HepG2 (cell line): ENCODE measurements around the gene C11orf21. TPM values are rescaled to one million over a fixed set of nuclear protein-coding genes. Genes with fewer than 3 reads are reported as not detected.

Source experiments
- ATAC-seq: fragments of 200-7000 bp; cut with Tn5 transposase; 3 replicates; pipeline ENCODE4 v1.9.1; 2020; ENCODE audit warnings: mild to moderate bottlenecking, moderate library complexity
- BruUV-seq: library from RNA; stranded (reverse); fragments of 400-500 nt; replicated peaks from 2 replicates; lab custom pipeline; 2021; lab: Mats Ljungman, UMichigan
- CTCF ChIA-PET: fragments of 300-600 bp; formaldehyde crosslinking; extraction: SDS; loops from one replicate; lab custom pipeline; 2021; ENCODE audit warnings: low total read pairs, inconsistent platforms, low intra/inter-chr PET ratio; lab: Yijun Ruan, JAX
- POLR2A ChIA-PET: fragments of 350-600 bp; sonication (Branson Sonifier 250); formaldehyde crosslinking; loops from one replicate; lab custom pipeline; 2020; ENCODE audit warnings: antibody characterized with exemption, inconsistent platforms; lab: Yijun Ruan, JAX
- DNase-seq: peaks from one replicate; pipeline ENCODE4 v3.0.0-alpha.2; 2015; ENCODE audit warnings: low spot score
- FAIRE-seq: peaks from 3 replicates; lab custom pipeline; 2011; peaks lifted over from hg19 to GRCh38; lab: Jason Lieb, UNC
- H2AFZ ChIP-seq: one replicate; pipeline ENCODE4 v1.6.1; 2011; ENCODE audit warnings: low read length, inconsistent platforms
- H3K27ac ChIP-seq: fragments of 300-600 bp; 3 replicates; pipeline ENCODE4 v1.8.0; 2011; ENCODE audit warnings: mixed run types, mild to moderate bottlenecking, mixed read lengths, low read length, inconsistent platforms; ENCODE audit not compliant: insufficient read depth; ENCODE audit errors: extremely low read length
- H3K27me3 ChIP-seq, 2 experiments: fragments of 200-600 bp in 1 of 2; 2 replicates in 1 of 2; 3 replicates in 1 of 2; pipeline versions ENCODE4 v1.6.0 to v1.8.0; 2011; ENCODE audit warnings: low read length in 2 of 2, mild to moderate bottlenecking in 2 of 2, moderate library complexity in 2 of 2, inconsistent platforms in 1 of 2; ENCODE audit not compliant: insufficient read depth in 2 of 2, control insufficient read depth in 1 of 2
- H3K36me3 ChIP-seq, 2 experiments: fragments of 200-600 bp in 1 of 2; replicated peaks in 1 of 2; 2 replicates in 1 of 2; 3 replicates in 1 of 2; pipeline versions ENCODE4 v1.5.1 to v1.8.0; 2011; ENCODE audit warnings: low read length in 2 of 2, inconsistent platforms in 1 of 2; ENCODE audit not compliant: insufficient read depth in 2 of 2, control insufficient read depth in 1 of 2
- H3K4me1 ChIP-seq: 2 replicates; pipeline ENCODE4 v1.5.1; 2012; ENCODE audit warnings: low read length, inconsistent platforms; ENCODE audit not compliant: insufficient read depth
- H3K4me2 ChIP-seq: 2 replicates; pipeline ENCODE4 v1.6.0; 2011; ENCODE audit warnings: low read depth, low read length, inconsistent platforms
- H3K4me3 ChIP-seq, 3 experiments: fragments of 200-600 bp in 1 of 3; sonication (generic), shearing (Covaris generic) in 1 of 3; replicated peaks in 1 of 3; 2 replicates each; pipeline ENCODE4 v1.5.1; 2011 to 2016; ENCODE audit warnings: low read length in 3 of 3, inconsistent platforms in 2 of 3, low read depth in 2 of 3, mild to moderate bottlenecking in 2 of 3, control low read depth in 1 of 3, mixed read lengths in 1 of 3; ENCODE audit not compliant: insufficient read depth in 1 of 3
- H3K79me2 ChIP-seq: one replicate; pipeline ENCODE4 v1.6.1; 2011; ENCODE audit warnings: low read length, inconsistent platforms; ENCODE audit not compliant: insufficient read depth
- H3K9ac ChIP-seq: 2 replicates; pipeline ENCODE4 v1.6.0; 2011; ENCODE audit warnings: mild to moderate bottlenecking, low read depth, low read length, inconsistent platforms; ENCODE audit not compliant: insufficient read depth
- H3K9me3 ChIP-seq: 2 replicates; pipeline ENCODE4 v1.5.1; 2012; ENCODE audit warnings: mild to moderate bottlenecking, low read length
- H4K20me1 ChIP-seq: 2 replicates; pipeline ENCODE4 v1.6.0; 2011; ENCODE audit warnings: inconsistent platforms, mild to moderate bottlenecking, low read length, moderate library complexity; ENCODE audit not compliant: insufficient read depth
- HNRNPL ChIP-seq: fragments of 200-400 bp; formaldehyde crosslinking; IDR thresholded peaks from 2 replicates; pipeline ENCODE4 v1.6.1; 2017; ENCODE audit warnings: mild to moderate bottlenecking, low read depth, low read length
- REL ChIP-seq: sonication (generic); formaldehyde crosslinking; conservative IDR thresholded peaks from 2 replicates; pipeline ENCODE4 v1.8.0; 2022; ENCODE audit warnings: mild to moderate bottlenecking, missing genetic modification reagents, moderate library complexity
- SPEN ChIP-seq: sonication (generic); formaldehyde crosslinking; IDR thresholded peaks from 2 replicates; pipeline ENCODE4 v1.5.1; 2020; ENCODE audit warnings: low read depth, mild to moderate bottlenecking, missing genetic modification reagents
- STAG1 ChIP-seq: sonication (generic); formaldehyde crosslinking; IDR thresholded peaks from 2 replicates; pipeline ENCODE4 v1.4.0; 2020; ENCODE audit warnings: missing genetic modification reagents
- ZSCAN25 ChIP-seq: sonication (generic); formaldehyde crosslinking; IDR thresholded peaks from 2 replicates; pipeline ENCODE4 v1.8.0; 2022; ENCODE audit warnings: mild to moderate bottlenecking, missing genetic modification reagents
- WGBS: methylation state at CpG from one replicate; pipeline ENCODE4 v1.1.6; 2017; ENCODE audit warnings: low lambda C conversion rate; 5-methylcytosine and 5-hydroxymethylcytosine counted together
- in situ Hi-C: cut with HindIII; loops from 2 replicates; pipeline ENCODE4 v1.10.0; 2017; ENCODE audit warnings: low pct_unique_long_range_greater_than_20kb; ENCODE audit not compliant: extremely low pct_ligation_motif_present
- intact Hi-C: fragments of 100-400 bp; cut with micrococcal nuclease; formaldehyde crosslinking; loops from one replicate; pipeline ENCODE4 v1.10.0; 2022; ENCODE audit not compliant: unreplicated experiment
- polyA plus RNA-seq, 8 experiments: library from polyadenylated mRNA; depleted of rRNA in 3 of 8; stranded (reverse) in 7 of 8; unstranded in 1 of 8; fragments of >200 nt; fragmentation: Illumina TruSeq in 4 of 8; extraction: Trizol in 4 of 8; gene quantifications; 2 replicates each; pipeline versions ENCODE4 v1.2.1 to v1.2.3, GENCODE V29; 2011 to 2016; ENCODE audit warnings: low read depth in 4 of 8, missing spikeins in 1 of 8, mixed read lengths in 1 of 8; ENCODE audit not compliant: insufficient read depth in 1 of 8
- total RNA-seq, 5 experiments: library from RNA; depleted of rRNA; stranded (reverse); fragments of >200 nt; fragmentation: Illumina TruSeq; extraction: Trizol; gene quantifications; 2 replicates each; pipeline ENCODE4 v1.2.3, GENCODE V29; 2016; ENCODE audit warnings: low read depth in 1 of 5

The C11orf21 gene
- total and polyA plus RNA-seq, 2 of the 13 experiments (the other 11 are each of a cell fraction or from before 2014, with no cell fraction given) = 0.08 TPM; not detected in 1

GRCh38 chr11:2302896-2303626, 1.3 kb upstream of the C11orf21 start:
- WGBS = 0% methylated on average over 1 of the region's 18 CpGs
- peaks cover 2 to 12% of the 10 kb centered on the region in 2 experiments; a peak in 2 of 5 replicates for H3K27me3 ChIP-seq
- H2AFZ ChIP-seq = no peak overlapping the region
- no peaks in the 10 kb centered on the region for H3K9me3 ChIP-seq
- ChIA-PET POLR2A (no interaction called here), CTCF (interaction anchor here (5.7 kb wide), 1 partner anchor 117 kb away, joined by 87 read pairs; no protein-coding TSS in a partner anchor)
- no peaks in the 10 kb centered on the region for H4K20me1 ChIP-seq
- no peak for FAIRE-seq
- 0 out of 2 replicates have a peak overlapping the region, but pooled peaks have one; percentile 29 for H3K9ac ChIP-seq
- peak overlapping the region in 1 of 3 experiments; percentile 33; a peak in 1 of 6 replicates for H3K4me3 ChIP-seq
- peaks cover 24% of the 10 kb centered on the region for H3K4me1 ChIP-seq
- in situ Hi-C loops (no loop called here), intact Hi-C loops (no loop called here)
- no TSS peak for BruUV-seq
- ATAC-seq = no peak
- DNase-seq = no peak
- H3K79me2 ChIP-seq = no peaks in the 10 kb centered on the region
- no peak overlapping the region for H3K27ac ChIP-seq
- no peak for TF ChIP-seq REL (CRISPR knock-in tag)
- TF ChIP-seq HNRNPL = 0 out of 2 replicates have a peak, but pooled peaks have one; percentile 70
- TF ChIP-seq SPEN (CRISPR knock-in tag) = no peak
- no peak overlapping the region; the same call in 1 of the 2 replicates for H3K4me2 ChIP-seq
- H3K36me3 ChIP-seq = no peaks in the 10 kb centered on the region

GRCh38 chr11:2302306-2302895, 683 bp upstream of the C11orf21 start:
- POLR2A ChIA-PET = no interaction called here

More at GRCh38 chr11:2302306-2302895, 683 bp upstream of the C11orf21 start:
- Histone ChIP-seq H3K27me3 (peaks cover 2 to 19% of the 10 kb centered on the region in 2 experiments; a peak in 2 of 5 replicates), H4K20me1 (no peaks in the 10 kb centered on the region), H2AFZ (no peak overlapping the region), H3K4me3 (peak overlapping the region in 2 of 3 experiments; percentile 4 to 33; a peak in 1 of 6 replicates), H3K79me2 (no peaks in the 10 kb centered on the region), H3K36me3 (no peaks in the 10 kb centered on the region), H3K4me2 (peak overlapping the region; percentile 23; the same call in 1 of the 2 replicates), H3K9ac (0 out of 2 replicates have a peak overlapping the region, but pooled peaks have one; percentile 29), H3K27ac (no peak overlapping the region), H3K9me3 (no peaks in the 10 kb centered on the region), H3K4me1 (peaks cover 24% of the 10 kb centered on the region)
- CTCF ChIA-PET = no interaction called here
- no peak for TF ChIP-seq STAG1 (CRISPR knock-in tag)
- peak; percentile 32; the same call in 1 of the 2 replicates for TF ChIP-seq ZSCAN25 (CRISPR knock-in tag)
- ATAC-seq (no peak), DNase-seq (no peak), FAIRE-seq (no peak)
- 20% methylated on average over 1 of the region's 16 CpGs for WGBS
- in situ Hi-C loops = no loop called here
- intact Hi-C loops = no loop called here
- BruUV-seq = no TSS peak
